Measurements from ENCODE around the gene PIP5KL1. TPM values are rescaled to one million over a fixed set of nuclear protein-coding genes. Genes with fewer than 3 reads are reported as not detected.

The PIP5KL1 gene
- total and polyA plus RNA-seq, 2 of the 8 experiments (the other 6 are each of a cell fraction or from before 2014, with no cell fraction given): 13.4 to 15.4 TPM

GRCh38 chr9:127885508-127886281 lies 44.9 kb downstream of the PIP5KL1 start:
- Histone ChIP-seq H2BK12ac (ENCODE audit: low read depth, low read length) (no peak overlapping the region), H3K14ac (ENCODE audit: insufficient read length) (no peak overlapping the region), H3K36me3 (ENCODE audit: control insufficient read depth in 2 of 4, insufficient read depth in 4 of 4, low read length in 3 of 4) (peaks cover 4 to 19% (median 14%) of the 10 kb centered on the region in 4 experiments; a peak in 5 of 8 replicates), H4K91ac (replicated peaks; ENCODE audit: insufficient read length, low read length) (no peak overlapping the region), H3K4me2 (ENCODE audit: insufficient read depth in 1 of 2, low read depth in 2 of 2, low read length in 2 of 2) (no peak overlapping the region), H2AFZ (ENCODE audit: low read length) (no peak overlapping the region), H3K4ac (replicated peaks; ENCODE audit: insufficient read length, low read depth, low read length) (no peak overlapping the region), H3K79me2 (ENCODE audit: control insufficient read depth in 1 of 2, insufficient read depth in 2 of 2, low read length in 2 of 2) (no peaks in the 10 kb centered on the region), H2BK120ac (replicated peaks; ENCODE audit: low read depth, low read length) (no peak overlapping the region), H3K4me3 (ENCODE audit: extremely low read depth in 1 of 4, insufficient read depth in 2 of 4, low read depth in 3 of 4, low read length in 4 of 4) (no peak overlapping the region), H3K56ac (replicated peaks; ENCODE audit: insufficient read length, low read depth, low read length) (no peak overlapping the region), H2BK15ac (ENCODE audit: low read length) (no peak overlapping the region), H3K18ac (ENCODE audit: extremely low read depth, low read length) (no peak overlapping the region), H2AK5ac (ENCODE audit: low read depth, low read length) (no peak overlapping the region), H3K27ac (ENCODE audit: low read depth, low read length) (no peak overlapping the region), H3K9me3 (ENCODE audit: insufficient read depth in 2 of 2, low read depth in 1 of 2, low read length in 1 of 2) (no peaks in the 10 kb centered on the region), H3K79me1 (ENCODE audit: low read depth, low read length) (no peaks in the 10 kb centered on the region), H3K27me3 (replicated peaks in 1 of 4; ENCODE audit: control insufficient read depth in 3 of 4, extremely low read depth in 1 of 4, insufficient read depth in 3 of 4, low read length in 3 of 4) (no peaks in the 10 kb centered on the region), H4K20me1 (replicated peaks in 1 of 2; ENCODE audit: control insufficient read depth in 1 of 2, insufficient read depth in 2 of 2, low read length in 2 of 2) (peaks cover 0 to 3% of the 10 kb centered on the region in 2 experiments), H3K9ac (replicated peaks in 1 of 4; ENCODE audit: extremely low read depth in 1 of 4, low read depth in 3 of 4, low read length in 3 of 4) (no peak overlapping the region), H2BK20ac (ENCODE audit: low read length) (no peak overlapping the region), H3K4me1 (replicated peaks in 1 of 4; ENCODE audit: control insufficient read depth in 3 of 4, insufficient read depth in 4 of 4, low read length in 3 of 4) (no peaks in the 10 kb centered on the region; a peak in 3 of 7 replicates), H3K23ac (ENCODE audit: insufficient read length) (no peak overlapping the region), H3K23me2 (ENCODE audit: low read depth, low read length) (no peaks in the 10 kb centered on the region), H4K8ac (ENCODE audit: extremely low read depth, insufficient read depth, low read length) (no peak overlapping the region; the same call in 1 of the 2 replicates), H4K5ac (ENCODE audit: insufficient read length, low read depth, low read length) (no peak overlapping the region), H2BK5ac (ENCODE audit: low read depth, low read length) (no peak overlapping the region; the same call in 1 of the 2 replicates)
- POLR2A ChIA-PET (ENCODE audit: partially characterized antibody): interaction anchor here (0.6 to 8.6 kb wide), 11 partner anchors 10 to 181 kb away, joined by 3 to 91 read pairs (median 4); partner anchors contain the start of genes PIP5KL1, ST6GALNAC4 and ST6GALNAC6
- 78% methylated on average over 13 of the region's 13 CpGs; no CpG with 5 or more reads in 1 of the 2 experiments for WGBS, 2 experiments (ENCODE audit: extremely low coverage in 1 of 2, insufficient coverage in 1 of 2, insufficient read length in 1 of 2, insufficient replicate concordance in 2 of 2, low coverage in 1 of 2, low lambda C conversion rate in 2 of 2, missing lambda C conversion rate in 1 of 2)
- no peak for FAIRE-seq
- CTCF ChIA-PET (ENCODE audit: partially characterized antibody): interaction anchor here (0.7 to 2.2 kb wide), 13 partner anchors 10 to 283 kb away, joined by 3 to 10 read pairs (median 5); partner anchors contain the start of genes ST6GALNAC4 and TOR2A
- DNase-seq (ENCODE audit: low read depth in 1 of 2, low spot score in 2 of 2): no peak
- TF ChIP-seq RNF2 (IDR thresholded peaks at IDR 0.05; ENCODE audit: borderline replicate concordance, low read depth, low read length, missing control alignments, poor library complexity, severe bottlenecking): no peak
- TF ChIP-seq POLR2A (IDR thresholded peaks at IDR 0.05; ENCODE audit: control extremely low read depth in 1 of 2, low read depth in 2 of 2, low read length in 2 of 2): no peak
- TF ChIP-seq TAF7 (optimal IDR thresholded peaks at IDR 0.05; ENCODE audit: borderline replicate concordance, low read depth, low read length): no peak
- TF ChIP-seq PHF8 (conservative IDR thresholded peaks at IDR 0.05; ENCODE audit: low read depth, low read length): no peak
- no peak for TF ChIP-seq JUND (IDR thresholded peaks at IDR 0.05; ENCODE audit: low read length)
- no peak for TF ChIP-seq JUN (IDR thresholded peaks at IDR 0.05; ENCODE audit: low read depth, low read length)
- no peak for TF ChIP-seq SUZ12 (IDR thresholded peaks at IDR 0.05; ENCODE audit: low read length)
- no peak for TF ChIP-seq CREB1 (IDR thresholded peaks at IDR 0.05)
- TF ChIP-seq CBX5 (IDR thresholded peaks at IDR 0.05; ENCODE audit: low read depth, low read length): no peak
- no peak for TF ChIP-seq SP2 (IDR thresholded peaks at IDR 0.05; ENCODE audit: low read length)
- TF ChIP-seq USF2 (IDR thresholded peaks at IDR 0.05; ENCODE audit: low read length): no peak
